Endothelial cell of umbilical vein (primary cell): Measurements from ENCODE around the gene PLEKHA8. TPM values are rescaled to one million over a fixed set of nuclear protein-coding genes. Genes with fewer than 3 reads are reported as not detected.

Experiments used
- BruUV-seq: library from RNA; stranded (reverse); fragments of 400-500 nt; replicated peaks from 2 replicates; lab custom pipeline; 2021; lab: Mats Ljungman, UMichigan
- CTCF ChIA-PET: fragments of 300-600, 350-600 bp; sonication (Branson Sonifier 250); formaldehyde crosslinking; loops from one replicate; lab custom pipeline; 2021; ENCODE audit warnings: antibody characterized with exemption, inconsistent platforms; lab: Charles Lee
- POLR2A ChIA-PET: fragments of 300-600, 350-600 bp; sonication (Branson Sonifier 250); formaldehyde crosslinking; loops from one replicate; lab custom pipeline; 2021; ENCODE audit warnings: antibody characterized with exemption, inconsistent platforms; lab: Charles Lee
- DNase-seq: peaks from one replicate; pipeline ENCODE4 v3.0.0-alpha.2; 2011; ENCODE audit warnings: low read depth, low spot score
- FAIRE-seq: peaks from 2 replicates; lab custom pipeline; 2011; peaks lifted over from hg19 to GRCh38; lab: Jason Lieb, UNC
- H2AFZ ChIP-seq: 2 replicates; pipeline ENCODE4 v1.6.0; 2012; ENCODE audit warnings: low read depth, low read length, control low read depth, inconsistent platforms
- H3K27ac ChIP-seq: 2 replicates; pipeline ENCODE4 v1.5.1; 2011; ENCODE audit warnings: low read depth, mild to moderate bottlenecking, control low read depth, low read length, moderate library complexity; ENCODE audit not compliant: insufficient read depth
- H3K27me3 ChIP-seq, 2 experiments: 2 replicates each; pipeline versions ENCODE4 v1.6.0 to v1.6.1; 2011; ENCODE audit warnings: low read length in 2 of 2, mixed read lengths in 1 of 2; ENCODE audit not compliant: control insufficient read depth in 2 of 2, insufficient read depth in 2 of 2
- H3K36me3 ChIP-seq, 2 experiments: 2 replicates in 1 of 2; 3 replicates in 1 of 2; pipeline ENCODE4 v1.5.1; 2011; ENCODE audit warnings: low read length in 2 of 2, mild to moderate bottlenecking in 1 of 2, moderate library complexity in 1 of 2; ENCODE audit not compliant: control insufficient read depth in 2 of 2, insufficient read depth in 2 of 2; ENCODE audit errors: extremely low read depth in 1 of 2
- H3K4me1 ChIP-seq: 3 replicates; pipeline ENCODE4 v1.5.1; 2011; ENCODE audit warnings: mild to moderate bottlenecking, low read length; ENCODE audit not compliant: control insufficient read depth, insufficient read depth; ENCODE audit errors: extremely low read depth
- H3K4me2 ChIP-seq: 2 replicates; pipeline ENCODE4 v1.6.1; 2011; ENCODE audit warnings: low read length, control low read depth, mixed read lengths; ENCODE audit not compliant: insufficient read depth
- H3K4me3 ChIP-seq, 3 experiments: fragments of 200-600 bp in 1 of 3; sonication (generic), shearing (Covaris generic) in 1 of 3; replicated peaks in 1 of 3; 2 replicates each; pipeline ENCODE4 v1.5.1; 2011 to 2016; ENCODE audit warnings: control low read depth in 3 of 3, low read length in 3 of 3, mild to moderate bottlenecking in 2 of 3, inconsistent platforms in 1 of 3, low read depth in 1 of 3, moderate library complexity in 1 of 3; ENCODE audit not compliant: insufficient read depth in 1 of 3
- H3K79me2 ChIP-seq: 2 replicates; pipeline ENCODE4 v1.6.0; 2012; ENCODE audit warnings: low read length, inconsistent platforms; ENCODE audit not compliant: control insufficient read depth, insufficient read depth
- H3K9ac ChIP-seq: replicated peaks from 2 replicates; pipeline ENCODE3; 2011; ENCODE audit warnings: low read length, control low read depth; ENCODE audit not compliant: insufficient read depth; ENCODE audit errors: extremely low read depth
- H3K9me1 ChIP-seq: replicated peaks from 3 replicates; pipeline ENCODE4 v1.6.0; 2011; ENCODE audit warnings: mild to moderate bottlenecking, low read length; ENCODE audit not compliant: control insufficient read depth, insufficient read depth; ENCODE audit errors: extremely low read depth
- H3K9me3 ChIP-seq: replicated peaks from 2 replicates; pipeline ENCODE4 v1.5.1; 2012; ENCODE audit warnings: low read length, inconsistent platforms; ENCODE audit not compliant: control insufficient read depth, insufficient read depth
- H4K20me1 ChIP-seq: replicated peaks from 2 replicates; pipeline ENCODE3; 2011; ENCODE audit warnings: mild to moderate bottlenecking, low read length; ENCODE audit not compliant: control insufficient read depth, insufficient read depth; ENCODE audit errors: extremely low read depth
- CTCF ChIP-seq, 2 donors: IDR thresholded peaks; 1 replicate in 1 of 2; 2 replicates in 1 of 2; pipeline ENCODE4 v1.5.1; 2011; ENCODE audit warnings: low read length in 2 of 2, mild to moderate bottlenecking in 2 of 2, moderate library complexity in 2 of 2, control low read depth in 1 of 2, inconsistent platforms in 1 of 2, low read depth in 1 of 2; ENCODE audit not compliant: insufficient read depth in 1 of 2; ENCODE audit errors: extremely low read depth in 1 of 2
- EZH2 ChIP-seq: IDR thresholded peaks from 2 replicates; pipeline ENCODE4 v1.6.1; 2012; ENCODE audit warnings: borderline replicate concordance, low read depth, mild to moderate bottlenecking, moderate library complexity, low read length, inconsistent platforms; ENCODE audit not compliant: severe bottlenecking
- FOS ChIP-seq: IDR thresholded peaks from 2 replicates; pipeline ENCODE4 v1.6.1; 2011; ENCODE audit warnings: mild to moderate bottlenecking, low read length, moderate library complexity, borderline replicate concordance; ENCODE audit not compliant: insufficient read depth
- GATA2 ChIP-seq: IDR thresholded peaks from 2 replicates; pipeline ENCODE4 v1.7.0; 2011; ENCODE audit warnings: low read depth, mild to moderate bottlenecking, moderate library complexity, mixed read lengths, low read length; ENCODE audit not compliant: insufficient read length, insufficient read depth
- JUN ChIP-seq: IDR thresholded peaks from 2 replicates; pipeline ENCODE4 v1.6.1; 2011; ENCODE audit warnings: borderline replicate concordance, low read depth; ENCODE audit not compliant: insufficient read length, insufficient read depth
- MAX ChIP-seq: IDR thresholded peaks from 2 replicates; pipeline ENCODE4 v1.6.1; 2011; ENCODE audit not compliant: insufficient read depth, insufficient read length
- MYC ChIP-seq: IDR thresholded peaks from one replicate; pipeline ENCODE4 v1.6.1; 2011; ENCODE audit warnings: mild to moderate bottlenecking, low read depth, low read length
- POLR2A ChIP-seq: IDR thresholded peaks from 2 replicates; pipeline ENCODE4 v1.6.1; 2012; ENCODE audit warnings: low read depth, mild to moderate bottlenecking, control low read depth, low read length
- POLR2AphosphoS5 ChIP-seq: IDR thresholded peaks from 2 replicates; pipeline ENCODE4 v1.6.1; 2012; ENCODE audit warnings: low read depth, mild to moderate bottlenecking, control low read depth, low read length, moderate library complexity; ENCODE audit not compliant: insufficient read depth
- dilution Hi-C: fragments of 300-500 bp; cut with MboI; formaldehyde crosslinking; loops from one replicate; pipeline ENCODE4 v1.15.0; 2019; ENCODE audit warnings: low sequenced_read_pairs; ENCODE audit not compliant: extremely low pct_ligation_motif_present
- intact Hi-C: fragments of 100-400 bp; cut with micrococcal nuclease; formaldehyde crosslinking; loops from one replicate; pipeline ENCODE4 v1.10.0; 2022
- polyA plus RNA-seq, 4 experiments: library from polyadenylated mRNA; depleted of rRNA in 3 of 4; stranded (reverse) in 3 of 4; unstranded in 1 of 4; fragments of >200 nt; gene quantifications; 2 replicates each; pipeline versions ENCODE4 v1.2.1 to v1.2.3, GENCODE V29; 2011 to 2012; ENCODE audit warnings: missing spikeins in 1 of 4
- total RNA-seq: library from RNA; stranded (reverse); gene quantifications from 2 replicates; pipeline ENCODE4 v1.2.3, GENCODE V29; 2021

Gene PLEKHA8
- total and polyA plus RNA-seq, 2 donors (not counting 3 experiments of a cell fraction or from before 2014, with no cell fraction given), result 4.5 to 19.8 TPM

DNA sequence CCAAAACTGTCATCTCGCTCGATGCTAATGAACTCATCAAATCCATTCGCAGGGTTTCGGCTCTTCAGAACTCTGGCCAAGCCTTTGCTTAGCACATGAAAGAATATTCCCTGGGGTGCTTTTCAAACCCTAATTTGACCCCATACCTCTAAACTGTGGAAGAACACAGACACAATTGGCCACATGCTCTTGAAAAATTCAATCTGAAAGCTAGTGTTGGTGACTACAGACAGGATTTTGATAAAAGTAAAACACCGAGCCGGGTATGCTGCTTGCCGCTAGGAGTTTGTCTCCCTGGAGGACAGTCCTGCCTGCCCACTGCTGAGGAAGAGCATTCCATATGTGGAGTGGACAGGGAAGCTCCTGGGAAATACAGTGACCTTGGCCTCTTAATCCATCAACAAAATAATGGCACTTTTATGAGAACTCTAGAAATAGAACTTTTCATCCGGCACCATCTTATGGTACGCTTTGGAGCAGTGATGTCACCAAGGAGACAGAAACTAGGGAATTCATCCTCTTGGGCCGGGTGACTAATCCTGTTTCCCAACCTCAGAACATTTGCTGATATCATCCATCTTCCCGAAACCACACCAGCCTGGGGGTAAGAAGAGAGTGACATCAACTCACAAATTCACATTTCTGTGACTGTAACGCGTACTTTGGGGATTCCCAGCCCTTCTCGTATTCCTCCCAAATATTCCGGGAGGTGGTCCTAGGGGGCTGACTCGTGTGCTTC is 140.8 kb downstream of the PLEKHA8 start:
- H4K20me1 ChIP-seq, result no peaks in the 10 kb centered on the region
- DNase-seq, result no peak
- H3K9ac ChIP-seq, result no peak overlapping the region
- no peak overlapping the region for H3K4me3 ChIP-seq
- TF ChIP-seq JUN (no peak), POLR2AphosphoS5 (no peak), GATA2 (no peak), POLR2A (no peak), MYC (no peak), FOS (no peak), EZH2 (no peak), CTCF (IDR thresholded peaks at IDR 0.05; ENCODE audit: extremely low read depth in 1 of 2, insufficient read depth in 1 of 2, low read depth in 1 of 2, low read length in 2 of 2) (no peak), MAX (no peak)
- H3K4me1 ChIP-seq, result peaks cover 11% of the 10 kb centered on the region
- H3K79me2 ChIP-seq, result no peaks in the 10 kb centered on the region
- FAIRE-seq, result no peak
- peaks cover 4% of the 10 kb centered on the region in 2 experiments for H3K27me3 ChIP-seq
- H3K36me3 ChIP-seq, result no peaks in the 10 kb centered on the region
- dilution Hi-C loops (no loop called here), intact Hi-C loops (no loop called here)
- no peak overlapping the region for H3K4me2 ChIP-seq
- no peak overlapping the region for H2AFZ ChIP-seq
- ChIA-PET POLR2A (no interaction called here), CTCF (interaction anchor here (0.8 to 1.9 kb wide), 2 partner anchors 107 to 179 kb away, joined by 3 to 5 read pairs; no protein-coding TSS in a partner anchor)
- no peak overlapping the region for H3K27ac ChIP-seq
- H3K9me1 ChIP-seq, result no peaks in the 10 kb centered on the region
- no TSS peak for BruUV-seq
- no peaks in the 10 kb centered on the region for H3K9me3 ChIP-seq
